T-helper 2 cell treated with Interferon-gamma antibody and Interleukin-4, amounts not matched to agents 5 μg/mL and 100 μg/mL, for 36 hours (primary cell): ENCODE measurements around the gene FAM241A.
A peak's percentile ranks its signal among the peaks of the same experiment; 100 is the strongest.
"Not testable (repeated sequence)": the region's sequence is repeated elsewhere in the genome, so short reads cannot be mapped to it uniquely, and the experiment has no call there.

Experiments
- DNase-seq: peaks from one replicate; pipeline ENCODE4 v3.0.0; 2021; ENCODE audit warnings: low spot score
- H3K27ac Mint-ChIP-seq: one replicate; pipeline ENCODE4 v1.8.0; 2021; ENCODE audit warnings: mild to moderate bottlenecking, mixed read lengths
- H3K27me3 Mint-ChIP-seq: one replicate; pipeline ENCODE4 v1.8.0; 2021; ENCODE audit warnings: low read depth, mixed read lengths
- H3K36me3 Mint-ChIP-seq: one replicate; pipeline ENCODE4 v1.8.0; 2021; ENCODE audit warnings: low read depth, mixed read lengths
- H3K4me1 Mint-ChIP-seq: one replicate; pipeline ENCODE4 v1.8.0; 2021; ENCODE audit warnings: low read depth, mixed read lengths
- H3K4me3 Mint-ChIP-seq: one replicate; pipeline ENCODE4 v1.8.0; 2022; ENCODE audit warnings: mild to moderate bottlenecking, moderate library complexity, mixed read lengths
- H3K9me3 Mint-ChIP-seq: one replicate; pipeline ENCODE4 v1.8.0; 2021; ENCODE audit warnings: mixed read lengths

Gene FAM241A

DNA sequence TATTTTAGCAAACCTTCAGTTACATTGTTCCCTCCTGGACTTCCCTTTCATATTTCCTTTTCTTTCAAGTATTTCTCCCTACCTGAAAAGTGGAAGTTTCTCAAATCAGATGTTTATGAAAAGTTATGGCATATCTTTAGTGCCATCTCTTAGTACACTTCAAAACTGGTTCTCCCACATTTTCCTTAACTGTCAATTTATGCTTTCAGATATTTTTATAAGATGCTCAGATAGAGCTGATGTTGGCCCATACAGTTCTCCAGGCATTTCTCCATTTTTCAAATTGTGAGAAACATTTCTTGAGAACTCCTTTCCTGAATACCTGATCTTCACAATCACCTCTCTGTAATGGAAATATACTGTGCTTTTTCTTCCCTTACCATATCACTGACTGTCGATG is 53.8 kb downstream of the FAM241A start:
- Mint-ChIP-seq H3K36me3 (no peaks in the 10 kb centered on the region), H3K27me3 (no peaks in the 10 kb centered on the region), H3K27ac (no peak overlapping the region), H3K4me3 (no peak overlapping the region), H3K9me3 (no peaks in the 10 kb centered on the region), H3K4me1 (peaks cover 17% of the 10 kb centered on the region)
- DNase-seq, result no peak

DNA sequence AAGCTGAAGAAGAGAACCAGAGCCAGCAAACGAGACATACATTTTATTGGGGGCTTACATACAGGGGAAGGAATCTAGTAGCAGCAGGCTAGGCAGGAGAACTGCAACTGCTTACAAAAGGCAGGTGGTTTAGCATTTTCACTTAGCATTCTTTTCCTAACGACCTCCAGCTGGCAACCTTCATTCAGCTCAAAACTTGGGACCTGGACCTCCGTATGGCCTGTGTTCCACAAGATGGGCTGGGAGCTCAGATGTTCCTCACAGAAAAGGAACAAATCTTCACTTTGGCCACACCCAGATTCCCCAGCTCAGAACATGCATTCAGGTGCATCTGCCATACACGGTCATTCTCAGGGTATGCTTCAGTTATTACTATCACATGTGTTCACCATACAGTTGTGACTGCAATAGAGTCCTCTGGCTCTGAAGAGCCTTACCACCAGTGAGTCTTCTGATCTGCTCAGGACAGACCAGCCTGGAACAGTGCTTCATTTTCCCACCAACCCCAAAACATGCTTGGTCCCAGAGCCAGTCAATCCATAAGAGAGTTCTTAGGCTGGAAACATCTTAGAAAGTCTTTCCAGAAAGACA is 56.8 kb downstream of the FAM241A start:
- no peak for DNase-seq
- Mint-ChIP-seq H3K9me3 (no peaks in the 10 kb centered on the region), H3K4me1 (peaks cover 17% of the 10 kb centered on the region), H3K36me3 (no peaks in the 10 kb centered on the region), H3K4me3 (no peak overlapping the region), H3K27ac (no peak overlapping the region), H3K27me3 (peaks cover 3% of the 10 kb centered on the region)

- peaks cover 17% of the 10 kb centered on the region for H3K4me1 Mint-ChIP-seq
- no peak overlapping the region for H3K4me3 Mint-ChIP-seq
- DNase-seq, result no peak
- H3K9me3 Mint-ChIP-seq, result no peaks in the 10 kb centered on the region
- H3K27me3 Mint-ChIP-seq, result peaks cover 3% of the 10 kb centered on the region
- no peak overlapping the region for H3K27ac Mint-ChIP-seq
- no peaks in the 10 kb centered on the region for H3K36me3 Mint-ChIP-seq
Measured at GRCh38 chr4:112203593-112203992, 58.3 kb downstream of the FAM241A start.

- Mint-ChIP-seq H3K4me3 (no peak overlapping the region), H3K9me3 (no peaks in the 10 kb centered on the region)
Measured at GRCh38 chr4:112206431-112206830, 61.2 kb downstream of the FAM241A start.

GRCh38 chr4:112208137-112209095 is 63.2 kb downstream of the FAM241A start:
- H3K36me3 Mint-ChIP-seq, H3K27me3 Mint-ChIP-seq, H3K27ac Mint-ChIP-seq, H3K4me3 Mint-ChIP-seq, H3K4me1 Mint-ChIP-seq, DNase-seq, H3K9me3 Mint-ChIP-seq: not testable (repeated sequence)

More at GRCh38 chr4:112206431-112206830, 61.2 kb downstream of the FAM241A start:
- Mint-ChIP-seq H3K36me3 (no peaks in the 10 kb centered on the region), H3K4me1 (peaks cover 1% of the 10 kb centered on the region), H3K27ac (no peak overlapping the region), H3K27me3 (peaks cover 5% of the 10 kb centered on the region)
- DNase-seq, result no peak

DNA sequence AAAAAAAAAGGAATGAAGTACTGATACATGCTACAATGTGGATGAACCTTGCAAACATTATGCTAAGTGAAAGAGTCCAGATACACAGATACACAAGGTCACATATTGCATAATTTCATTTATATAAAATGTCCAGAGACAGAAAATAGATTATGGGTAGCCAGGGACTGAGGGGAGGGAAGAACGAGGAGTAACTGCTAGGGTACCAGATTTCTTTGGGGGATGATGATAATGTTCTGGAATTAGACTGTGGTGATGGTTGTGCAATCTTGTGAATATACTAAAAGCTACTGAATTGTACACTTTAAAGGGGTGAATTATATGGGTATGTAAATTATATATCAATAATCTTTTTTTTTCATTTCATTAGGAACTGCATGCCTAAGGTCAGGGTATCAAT is 65.5 kb downstream of the FAM241A start:
- H3K9me3 Mint-ChIP-seq, result no peaks in the 10 kb centered on the region
- peaks cover 5% of the 10 kb centered on the region for H3K27me3 Mint-ChIP-seq
- no peak for DNase-seq
- H3K4me1 Mint-ChIP-seq, result peaks cover 7% of the 10 kb centered on the region
- no peak overlapping the region for H3K4me3 Mint-ChIP-seq
- no peaks in the 10 kb centered on the region for H3K36me3 Mint-ChIP-seq
- no peak overlapping the region for H3K27ac Mint-ChIP-seq

DNA sequence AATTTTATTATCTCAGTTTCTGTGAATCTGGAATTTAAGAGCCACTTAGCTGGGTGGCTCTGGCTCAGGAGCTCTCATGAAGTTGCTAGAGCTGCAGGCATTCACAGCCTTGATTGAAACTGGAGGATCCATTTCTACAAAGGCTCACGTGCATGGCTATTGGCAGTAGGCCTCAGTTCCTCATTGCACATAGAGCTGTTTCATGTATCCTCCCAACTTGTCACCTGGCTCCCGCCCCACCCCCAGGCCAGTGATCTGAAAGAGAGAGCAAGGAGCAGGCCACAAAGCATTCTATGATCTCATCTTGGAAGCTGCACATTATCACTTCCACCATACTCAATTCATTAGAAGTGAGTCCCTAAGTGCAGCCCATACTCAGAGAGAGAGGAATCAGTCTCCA is 67.8 kb downstream of the FAM241A start:
- H3K9me3 Mint-ChIP-seq, result no peaks in the 10 kb centered on the region
- H3K27ac Mint-ChIP-seq, result no peak overlapping the region
- no peak overlapping the region for H3K4me3 Mint-ChIP-seq
- H3K27me3 Mint-ChIP-seq, result peaks cover 5% of the 10 kb centered on the region
- no peaks in the 10 kb centered on the region for H3K36me3 Mint-ChIP-seq
- DNase-seq, result no peak
- H3K4me1 Mint-ChIP-seq, result peaks cover 7% of the 10 kb centered on the region

- peaks cover 5% of the 10 kb centered on the region for H3K27me3 Mint-ChIP-seq
- DNase-seq, result no peak
- no peaks in the 10 kb centered on the region for H3K9me3 Mint-ChIP-seq
- no peaks in the 10 kb centered on the region for H3K36me3 Mint-ChIP-seq
- H3K4me3 Mint-ChIP-seq, result no peak overlapping the region
- H3K27ac Mint-ChIP-seq, result no peak overlapping the region
- H3K4me1 Mint-ChIP-seq, result peaks cover 8% of the 10 kb centered on the region
Measured at GRCh38 chr4:112213856-112214255, 68.6 kb downstream of the FAM241A start.

DNA sequence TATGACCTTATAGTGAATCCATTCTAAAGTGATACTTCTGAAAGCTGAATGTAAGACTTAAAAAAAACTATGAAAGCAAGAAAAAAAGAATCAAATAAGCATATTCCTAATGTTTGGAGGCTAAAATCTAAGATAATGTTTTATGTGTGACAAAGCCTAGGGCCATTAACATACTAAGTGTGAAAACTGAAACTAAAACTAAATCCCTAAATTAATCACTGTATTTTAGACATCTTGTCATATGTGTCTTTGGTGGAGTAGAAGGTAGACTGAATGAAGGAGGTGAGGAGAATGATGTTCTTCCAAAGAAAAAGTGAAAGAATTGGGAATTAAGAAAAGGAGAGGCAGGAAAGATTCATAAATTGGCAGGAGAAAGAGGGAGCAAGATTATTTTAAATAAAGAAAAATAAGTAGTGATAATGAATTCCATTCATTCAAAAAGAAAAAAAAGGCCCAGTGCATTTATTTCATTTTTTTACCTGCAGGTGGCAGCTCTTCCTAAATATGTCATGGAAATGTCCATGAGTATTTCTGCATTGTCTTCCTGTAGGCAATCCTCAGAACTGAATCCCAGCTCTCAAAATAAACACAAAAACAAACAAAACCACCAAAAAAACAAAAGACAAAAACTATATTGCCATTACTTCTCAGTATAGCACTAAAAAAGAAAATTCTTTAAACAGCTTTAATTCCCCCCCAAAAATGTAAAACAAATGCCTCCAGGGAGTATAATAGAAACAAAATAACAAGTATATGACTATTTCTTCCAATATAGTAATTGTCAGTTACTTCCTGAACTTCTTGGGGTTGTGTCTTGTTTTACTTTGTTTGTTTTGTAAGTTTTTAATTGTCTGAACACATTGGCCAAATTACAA is 69.4 kb downstream of the FAM241A start:
- Mint-ChIP-seq H3K27me3 (peaks cover 5% of the 10 kb centered on the region), H3K4me1 (peaks cover 8% of the 10 kb centered on the region), H3K36me3 (no peaks in the 10 kb centered on the region), H3K27ac (peak overlapping the region; percentile 33), H3K9me3 (no peaks in the 10 kb centered on the region), H3K4me3 (no peak overlapping the region)
- DNase-seq, result no peak

DNA sequence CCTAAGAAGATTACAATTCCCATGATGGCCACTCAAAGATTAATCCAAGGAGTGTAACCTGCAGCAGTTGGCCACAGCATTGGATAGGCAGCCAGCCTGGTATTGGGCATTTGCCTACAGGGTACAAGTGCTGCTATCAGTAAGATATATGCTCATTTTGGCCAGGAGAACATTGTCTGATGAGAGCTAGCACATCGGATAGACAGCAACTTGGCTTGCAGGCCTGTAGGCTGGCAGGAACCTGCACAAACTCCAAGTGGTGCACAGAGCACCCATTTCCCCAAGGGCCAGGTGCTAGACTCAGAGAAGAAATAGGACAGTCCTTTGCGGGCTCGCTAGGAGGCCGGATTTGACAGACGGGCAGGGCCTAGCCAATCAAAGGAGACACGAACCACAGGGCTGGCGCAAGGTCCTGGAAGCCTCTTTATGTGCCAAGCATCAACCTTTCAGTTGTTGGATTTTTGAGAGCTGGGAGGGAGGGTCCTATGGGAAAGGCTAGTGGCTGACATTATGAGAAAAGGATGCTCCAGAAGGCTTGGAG is 74.6 kb downstream of the FAM241A start:
- DNase-seq, result no peak
- H3K9me3 Mint-ChIP-seq, result no peaks in the 10 kb centered on the region
- peaks cover 5% of the 10 kb centered on the region for H3K27me3 Mint-ChIP-seq
- no peak overlapping the region for H3K4me3 Mint-ChIP-seq
- no peak overlapping the region for H3K27ac Mint-ChIP-seq
- peaks cover 3% of the 10 kb centered on the region for H3K4me1 Mint-ChIP-seq
- no peaks in the 10 kb centered on the region for H3K36me3 Mint-ChIP-seq

- Mint-ChIP-seq H3K27ac (no peak overlapping the region), H3K36me3 (no peaks in the 10 kb centered on the region), H3K27me3 (peaks cover 5% of the 10 kb centered on the region), H3K4me3 (no peak overlapping the region), H3K4me1 (peaks cover 3% of the 10 kb centered on the region), H3K9me3 (no peaks in the 10 kb centered on the region)
- DNase-seq, result no peak
Measured at GRCh38 chr4:112222219-112222955, 77.1 kb downstream of the FAM241A start.

DNA sequence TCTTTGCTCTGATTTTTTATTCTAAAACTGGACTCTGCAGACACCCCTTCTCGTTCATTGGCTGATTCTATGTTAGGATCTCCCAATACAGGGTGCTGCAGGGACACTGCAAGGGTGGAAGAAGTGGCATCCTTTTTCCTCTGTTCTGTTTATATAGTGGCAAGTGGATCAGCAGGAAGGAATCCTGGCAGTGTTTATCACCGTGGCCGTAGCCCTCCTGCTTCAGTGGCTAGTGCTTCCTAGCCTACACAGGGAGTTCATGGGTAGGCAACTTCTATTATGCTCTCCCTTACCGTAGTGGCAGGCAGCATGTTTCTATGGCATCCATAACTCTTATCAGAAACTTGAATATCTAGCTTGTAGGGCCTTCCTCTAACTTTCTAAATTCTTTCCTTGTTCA is 79.9 kb downstream of the FAM241A start:
- no peak overlapping the region for H3K27ac Mint-ChIP-seq
- H3K36me3 Mint-ChIP-seq, result no peaks in the 10 kb centered on the region
- H3K4me1 Mint-ChIP-seq, result peaks cover 3% of the 10 kb centered on the region
- peaks cover 4% of the 10 kb centered on the region for H3K27me3 Mint-ChIP-seq
- no peaks in the 10 kb centered on the region for H3K9me3 Mint-ChIP-seq
- no peak for DNase-seq
- no peak overlapping the region for H3K4me3 Mint-ChIP-seq
